ENCODE results near the gene KRT79. TPM values are rescaled to one million over a fixed set of nuclear protein-coding genes. Genes with fewer than 3 reads are reported as not detected.
"Not testable (repeated sequence)": the region's sequence is repeated elsewhere in the genome, so short reads cannot be mapped to it uniquely, and the experiment has no call there.

Gene KRT79
- total RNA-seq, 1 experiment from 2014 or later: not detected

DNA sequence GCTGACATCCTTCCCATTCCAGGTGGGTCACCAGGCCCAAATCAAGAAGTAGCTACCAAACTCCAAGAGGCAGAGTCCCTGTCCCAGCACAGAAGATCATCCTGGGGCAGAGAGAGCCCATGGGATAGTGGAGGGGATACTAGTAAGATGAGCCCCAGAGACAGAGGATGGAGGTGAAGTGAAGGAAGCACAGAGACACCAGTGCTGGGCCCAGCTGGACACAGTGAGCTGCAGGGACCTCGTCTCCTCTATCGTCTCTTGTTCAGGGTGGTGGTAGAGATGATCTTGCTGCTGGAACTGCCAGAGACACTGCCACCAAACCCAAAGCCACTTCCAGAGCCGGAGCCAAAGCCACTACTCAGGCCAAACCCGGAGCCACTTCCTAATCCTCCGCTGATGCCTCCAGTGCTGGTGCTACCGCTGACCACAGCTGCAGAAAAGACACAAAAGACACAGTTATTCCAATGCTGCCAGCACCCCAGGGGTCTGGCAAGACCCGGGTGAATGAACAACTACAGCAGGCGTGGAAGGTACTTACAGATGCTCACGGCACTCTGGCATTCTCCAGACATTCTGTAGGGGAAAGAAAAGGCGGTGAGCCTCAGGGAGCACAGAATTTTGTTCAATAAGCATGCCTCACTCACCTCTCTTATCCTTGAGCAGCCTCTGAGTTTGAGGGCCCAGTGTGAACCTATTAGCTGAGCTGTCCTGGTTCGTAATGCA lies 27.1 kb downstream of the KRT79 start:
- no peak for DNase-seq (ENCODE audit: low spot score)

DNA sequence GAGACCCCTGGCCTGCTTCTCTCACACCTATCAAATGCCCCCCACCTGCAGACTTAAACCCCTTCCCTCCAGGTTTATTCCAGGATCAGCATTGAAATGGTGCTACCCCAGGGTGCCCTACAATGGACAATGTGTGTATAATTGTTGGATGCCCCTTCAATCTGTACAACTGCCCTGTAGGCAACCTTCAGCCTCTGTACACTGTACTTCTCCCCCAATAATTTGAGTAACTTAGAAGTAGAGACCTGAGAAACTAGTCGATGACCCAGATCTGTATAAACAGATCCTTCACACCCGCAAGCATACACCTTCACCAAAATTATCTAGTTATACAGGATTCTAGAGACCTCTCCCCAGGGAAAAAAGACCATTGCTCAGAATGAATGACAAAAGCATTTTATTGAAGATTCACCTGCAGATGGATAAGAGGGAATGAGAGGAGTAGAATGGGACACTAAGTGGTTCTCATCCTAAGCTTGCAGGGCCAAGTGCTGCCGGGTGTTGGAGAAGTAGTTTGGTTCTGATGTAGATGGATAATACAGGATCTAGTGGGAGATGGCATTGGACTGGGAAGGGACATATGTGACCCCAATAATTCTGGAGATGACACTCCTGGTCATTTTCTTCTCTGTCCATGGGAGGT lies 27.8 kb downstream of the KRT79 start:
- DNase-seq (ENCODE audit: low spot score): no peak

DNA sequence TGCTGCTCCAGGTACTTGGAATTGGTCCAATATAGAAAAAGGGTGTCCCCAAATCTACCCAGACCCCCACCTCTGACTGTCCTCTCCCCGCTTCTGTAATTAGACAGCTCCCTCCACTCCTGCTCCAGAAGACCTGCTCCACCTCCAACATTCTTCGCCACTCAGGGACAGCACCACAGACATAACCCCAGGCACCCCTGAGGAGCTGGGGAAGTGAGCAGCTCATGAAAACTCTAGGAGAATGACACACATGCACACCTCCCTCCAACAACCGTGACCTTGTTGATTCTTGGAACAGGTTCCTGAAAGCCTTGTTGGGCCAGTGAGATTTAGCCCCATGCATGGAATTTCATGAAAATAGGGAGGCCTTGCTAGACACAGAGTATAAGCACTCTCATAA lies 28.4 kb downstream of the KRT79 start:
- DNase-seq (ENCODE audit: low spot score): no peak

DNA sequence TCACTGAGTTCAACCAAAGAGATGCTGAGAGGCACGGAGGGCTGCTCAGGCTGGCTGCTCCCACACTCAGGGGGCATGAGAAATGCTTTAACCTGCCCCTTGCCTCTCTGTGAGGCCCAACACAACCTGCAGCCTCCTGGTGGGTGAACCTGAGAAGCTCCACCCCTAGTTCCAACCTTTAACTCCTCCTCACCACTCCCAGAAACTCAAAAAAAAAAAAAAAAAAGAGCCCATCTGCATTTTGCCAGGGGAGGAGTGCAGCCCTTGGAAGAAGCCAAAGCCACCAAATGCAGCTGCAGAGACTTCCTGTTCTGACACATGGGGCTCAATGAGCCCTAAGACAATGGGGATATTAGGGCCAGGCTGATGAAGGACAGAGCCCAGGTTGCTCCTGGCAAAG lies 29.1 kb downstream of the KRT79 start:
- no peak for DNase-seq (ENCODE audit: low spot score)

DNA sequence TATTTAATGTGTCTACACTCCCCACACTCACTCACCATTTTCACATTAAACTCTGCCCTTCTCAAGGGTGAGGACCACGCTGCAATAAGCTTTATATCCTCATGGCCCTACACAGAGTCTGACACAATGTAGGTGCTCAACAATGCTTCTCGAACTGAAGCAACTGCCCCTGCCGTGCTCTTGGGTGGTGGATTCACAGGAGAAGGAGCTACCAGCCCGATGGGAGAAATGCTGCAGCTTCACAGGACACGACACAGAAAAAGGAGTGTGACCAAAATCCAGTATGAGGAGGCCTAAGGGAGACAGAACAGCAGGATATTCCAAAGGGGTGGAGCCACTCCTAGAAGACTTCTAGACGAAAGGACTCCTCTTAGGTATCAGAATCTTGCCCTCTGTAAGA lies 31.7 kb downstream of the KRT79 start:
- DNase-seq (ENCODE audit: low spot score): no peak

DNA sequence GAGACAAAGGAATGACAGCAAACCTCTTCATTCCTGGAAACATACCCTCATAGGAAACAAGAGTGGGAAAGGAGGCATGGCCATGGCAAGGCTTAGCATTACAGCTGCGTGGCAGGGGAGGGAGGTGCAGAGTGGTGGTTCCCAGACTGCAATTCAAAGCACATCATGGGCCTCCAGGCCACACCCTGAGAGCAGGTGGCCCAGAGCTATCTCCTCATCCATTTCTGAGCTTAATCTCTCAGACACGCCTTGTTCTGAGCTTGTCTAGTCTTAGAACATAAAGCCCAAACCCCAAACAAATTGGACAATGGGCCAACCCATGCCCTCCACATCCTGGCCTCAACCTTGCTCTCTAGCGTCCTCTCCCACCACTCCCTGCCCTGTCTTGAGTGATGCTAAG lies 32.3 kb downstream of the KRT79 start:
- no peak for DNase-seq (ENCODE audit: low spot score)

DNA sequence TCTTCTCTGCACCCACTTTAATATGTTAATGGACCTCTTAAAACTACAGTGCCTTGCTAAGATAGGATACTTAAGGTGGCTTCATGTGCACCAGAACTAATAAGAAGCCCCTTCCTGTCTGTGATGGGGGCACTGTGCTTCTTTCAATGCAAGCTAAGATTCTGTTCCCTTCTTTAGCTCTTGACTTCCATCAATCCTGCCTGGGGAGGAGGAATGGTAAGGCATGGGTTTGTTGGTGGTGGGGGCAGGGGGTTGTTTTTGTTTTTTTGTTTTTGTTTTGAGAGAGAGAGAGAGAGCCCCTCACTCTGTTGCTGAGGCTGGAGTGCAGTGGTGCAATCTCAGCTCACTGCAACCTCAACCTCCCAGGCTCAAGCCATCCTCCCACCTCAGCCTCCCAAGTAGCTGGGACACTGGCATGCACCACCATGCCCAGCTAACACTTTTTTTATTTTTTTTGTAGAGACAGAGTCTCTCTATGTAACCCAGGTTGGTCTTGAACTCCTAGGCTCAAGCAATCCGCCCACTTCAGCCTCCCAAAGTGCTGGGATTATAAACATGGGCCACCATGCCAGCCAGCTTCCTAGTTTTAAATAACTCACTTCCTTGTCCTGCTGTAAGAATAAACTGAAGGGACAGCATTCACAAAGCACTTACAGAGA lies 33.7 kb downstream of the KRT79 start:
- no peak for DNase-seq (ENCODE audit: low spot score)

DNA sequence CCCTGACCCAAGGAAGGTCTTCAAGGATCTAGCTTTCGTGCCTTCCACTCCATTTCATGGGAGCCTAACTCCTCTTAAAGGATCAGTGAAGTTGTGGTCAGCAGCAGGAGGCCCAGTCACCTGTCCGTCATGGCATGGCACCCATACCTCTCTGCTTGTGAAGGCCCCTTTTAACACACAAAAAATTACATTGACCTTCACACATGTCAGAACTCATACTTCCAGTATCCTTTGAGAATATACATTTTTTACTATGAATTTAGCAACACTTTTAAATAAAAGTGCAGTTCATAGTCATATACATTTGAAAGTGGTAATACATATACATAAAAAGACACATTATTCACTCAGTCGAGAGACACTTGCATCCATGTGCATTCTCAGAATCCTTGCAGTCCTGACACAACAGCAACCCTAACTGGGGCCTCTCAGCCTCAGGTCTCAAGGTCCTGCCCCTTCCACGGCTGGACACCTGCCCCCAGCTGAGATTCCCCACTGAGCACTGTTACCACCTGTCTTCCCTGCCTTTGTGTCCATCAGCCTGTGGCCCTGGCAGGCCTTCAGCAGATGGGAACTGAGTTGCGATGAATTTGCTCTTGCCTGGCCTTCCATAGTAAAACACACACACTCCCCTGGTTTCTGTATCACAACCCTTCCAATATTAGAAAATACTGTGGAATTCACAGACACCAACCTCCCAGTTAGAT lies 34.5 kb downstream of the KRT79 start:
- DNase-seq (ENCODE audit: low spot score): no peak

DNA sequence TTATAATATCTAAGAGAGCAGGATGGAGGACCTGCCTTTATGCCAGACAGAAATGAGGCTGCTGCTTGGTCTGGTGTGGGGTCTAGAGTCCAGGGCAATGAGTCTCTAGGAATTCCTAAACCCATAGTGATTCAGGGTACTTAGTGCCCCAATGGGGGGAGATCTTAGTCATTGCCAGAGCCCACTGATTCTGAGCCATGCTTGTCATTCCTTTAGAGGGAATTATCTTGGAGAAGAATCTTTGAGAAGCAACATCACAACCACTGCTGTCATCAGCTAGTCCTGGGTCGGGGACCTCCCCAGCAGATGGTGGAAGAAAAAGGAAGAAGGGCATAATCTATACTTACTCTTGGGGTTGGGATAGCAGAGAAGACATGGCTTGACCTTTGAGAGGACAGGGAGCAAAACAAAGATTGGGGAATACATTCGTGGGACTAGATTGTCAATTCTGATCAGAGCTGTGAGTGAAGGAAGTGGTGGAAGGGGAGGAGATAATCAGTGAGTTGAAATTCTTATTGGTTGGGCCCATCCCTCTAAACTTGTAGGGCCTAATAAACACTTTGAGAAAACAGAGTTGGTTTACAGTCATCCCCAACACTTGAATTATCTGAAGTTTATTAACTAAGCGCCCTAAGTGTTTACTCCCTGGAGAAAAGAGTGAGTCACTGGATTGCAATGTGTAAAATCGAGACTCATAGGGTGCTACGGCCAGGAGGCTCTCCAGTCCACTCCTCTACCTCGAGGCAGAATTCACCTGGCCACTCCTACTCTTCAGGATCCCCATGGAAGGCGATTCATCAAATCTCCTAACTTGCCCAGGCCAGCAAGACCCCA lies 35.2 kb downstream of the KRT79 start:
- no peak for DNase-seq (ENCODE audit: low spot score)

DNA sequence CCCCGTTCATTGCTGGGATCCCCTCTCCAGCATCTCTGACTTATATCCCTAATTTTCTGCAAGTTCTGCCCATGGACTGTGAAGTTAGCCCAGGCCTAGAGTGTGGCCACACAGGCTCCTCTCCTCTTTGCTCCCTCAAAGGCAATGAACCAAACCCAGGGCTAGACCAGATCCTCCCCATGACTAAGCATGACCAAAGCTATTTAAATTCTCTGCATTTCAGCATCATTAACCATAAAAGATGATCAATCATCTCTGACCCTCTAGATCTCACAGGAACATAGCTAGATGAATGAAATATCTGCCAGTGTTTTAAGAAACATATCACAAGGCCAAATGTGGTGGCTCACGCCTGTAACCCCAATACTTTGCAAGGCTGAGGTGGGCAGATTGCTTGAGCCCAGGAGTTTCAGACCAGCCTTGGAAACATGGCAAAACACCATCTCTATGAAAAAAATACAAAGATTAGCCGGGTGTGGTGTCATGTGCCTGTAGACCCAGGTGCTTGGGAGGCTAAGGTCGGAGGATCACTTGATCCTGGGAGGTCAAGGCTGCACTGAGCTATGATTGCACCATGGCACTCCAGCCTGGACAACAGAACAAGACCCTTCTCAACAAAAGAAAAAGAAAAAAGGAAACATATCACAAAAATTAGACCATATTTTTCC lies 36.0 kb downstream of the KRT79 start:
- no peak for DNase-seq (ENCODE audit: low spot score)

DNA sequence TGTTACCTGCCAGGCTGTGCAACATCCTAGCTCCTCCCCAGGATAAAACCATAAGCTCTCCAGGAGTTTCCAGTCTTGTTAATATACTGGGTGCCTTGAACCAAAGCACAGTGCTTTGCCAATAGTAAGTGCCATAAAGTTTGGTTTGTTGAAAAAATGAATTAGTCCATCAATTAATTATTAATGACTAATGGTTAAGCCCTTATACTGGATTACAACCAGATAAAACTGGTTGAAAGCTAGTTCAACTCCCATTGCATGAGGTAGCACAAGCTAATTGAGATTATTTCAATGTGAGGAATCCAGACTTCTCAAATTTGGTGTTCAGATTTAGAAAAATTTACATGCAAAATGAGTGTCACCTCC lies 36.6 kb downstream of the KRT79 start:
- no peak for DNase-seq (ENCODE audit: low spot score)

DNA sequence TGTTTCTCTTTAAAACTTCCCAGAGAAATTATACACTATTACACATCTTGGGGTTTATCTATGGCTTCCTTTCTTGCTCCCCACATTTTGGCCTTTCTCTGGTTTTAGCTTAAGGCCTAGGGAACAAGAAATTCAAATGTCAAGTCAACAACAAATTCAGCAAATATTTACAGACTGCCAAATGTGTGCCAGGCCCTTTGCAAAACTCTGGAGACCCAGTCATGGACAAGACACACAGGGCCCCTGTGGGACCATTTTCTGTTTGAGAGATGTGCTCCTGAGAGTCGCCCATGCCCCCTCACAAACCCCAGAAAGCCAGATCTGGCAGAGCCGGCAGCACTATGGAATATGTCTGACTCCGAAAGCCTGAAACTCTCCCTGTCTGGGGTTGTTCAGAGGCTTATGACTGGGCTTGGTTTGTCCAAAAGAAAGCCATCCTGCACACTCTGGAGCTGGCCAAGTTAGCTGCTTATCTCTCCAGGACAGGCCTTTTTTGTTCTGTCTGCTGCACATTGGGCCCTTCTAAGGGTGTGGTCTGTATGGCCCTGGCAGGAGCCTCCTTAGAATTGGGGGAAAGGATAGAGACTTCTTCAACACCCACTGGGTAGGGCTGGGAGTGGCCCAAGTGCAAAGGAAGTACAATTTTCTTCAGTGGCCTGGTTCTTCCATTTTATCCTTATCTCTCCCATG lies 37.1 kb downstream of the KRT79 start:
- no peak for DNase-seq (ENCODE audit: low spot score)

DNA sequence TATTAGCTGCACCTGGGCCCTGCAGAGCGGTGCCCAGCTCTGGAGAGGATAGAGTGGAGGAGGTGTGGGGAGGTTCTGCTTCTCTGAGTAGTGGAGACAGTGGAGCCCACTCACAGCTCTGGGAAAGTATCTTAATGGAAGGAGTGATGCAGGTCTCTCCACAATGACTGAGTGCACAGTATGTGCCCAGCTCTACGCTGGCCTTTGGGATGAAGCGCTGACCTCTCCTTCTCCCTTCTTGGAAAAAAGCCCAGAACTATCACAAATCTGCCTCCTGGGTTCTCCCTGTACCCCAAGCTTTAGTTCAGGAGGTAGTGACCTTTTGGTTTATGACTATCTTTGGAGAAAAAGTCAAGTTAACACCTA lies 37.7 kb downstream of the KRT79 start:
- no peak for DNase-seq (ENCODE audit: low spot score)

DNA sequence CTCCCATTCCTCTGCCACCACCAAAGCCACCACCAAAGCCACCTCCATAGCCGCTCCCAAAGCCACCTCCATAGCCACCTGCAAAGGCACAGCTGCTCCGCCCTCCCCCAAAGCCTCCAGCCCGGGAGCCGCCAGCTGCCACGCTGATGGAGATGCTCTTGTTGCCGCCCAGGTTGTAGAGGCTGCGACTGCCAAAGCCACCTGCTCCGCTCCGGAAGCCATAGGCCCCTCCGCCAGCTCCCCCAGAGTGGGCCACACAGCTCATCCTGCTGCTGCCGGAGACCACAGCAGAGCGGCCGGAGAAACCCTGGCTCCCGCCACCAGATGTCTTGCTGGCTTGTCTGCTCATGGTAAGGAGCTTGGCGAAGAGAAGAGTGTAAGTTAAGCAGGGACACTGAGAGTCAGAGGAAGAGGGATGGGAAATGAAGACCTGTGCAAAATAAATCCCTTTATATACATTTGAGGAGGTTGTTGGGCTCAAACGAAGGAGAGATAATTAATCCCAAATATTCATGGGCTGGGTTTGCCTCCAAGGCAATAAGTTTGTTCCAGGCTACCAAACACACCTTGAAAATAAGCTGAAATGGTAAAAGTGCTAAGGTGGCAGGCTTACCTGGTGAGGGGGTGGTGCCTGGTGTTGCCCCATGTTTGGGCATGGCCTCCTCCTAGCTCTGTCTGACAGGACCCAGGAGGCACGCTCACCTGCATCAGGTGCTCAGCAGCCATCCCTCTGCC lies 38.2 kb downstream of the KRT79 start, which contains the start of gene KRT3:
Gene KRT3, minus strand, starts transcription at position 424 of the 735 bp plus-strand sequence. Its CDS starts 75 bp downstream, at position 349.
- no peak for DNase-seq (ENCODE audit: low spot score)

DNA sequence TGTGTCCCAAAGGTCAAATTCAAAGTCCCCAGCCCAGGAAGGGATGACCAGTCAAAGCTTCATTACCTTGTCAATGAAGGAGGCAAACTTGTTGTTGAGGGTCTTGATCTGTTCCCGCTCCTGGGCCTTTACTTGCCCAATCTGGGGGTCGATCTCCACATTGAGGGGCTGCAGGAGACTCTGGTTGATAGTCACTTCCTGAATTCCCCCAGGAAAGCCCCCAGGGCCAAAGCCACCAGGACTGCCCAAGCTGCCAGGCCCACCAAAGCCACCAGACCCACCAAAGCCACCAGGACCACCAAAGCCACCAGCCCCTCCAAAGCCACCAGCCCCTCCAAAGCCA lies 38.8 kb downstream of the KRT79 start:
- not testable (repeated sequence) for DNase-seq (ENCODE audit: low spot score)

DNA sequence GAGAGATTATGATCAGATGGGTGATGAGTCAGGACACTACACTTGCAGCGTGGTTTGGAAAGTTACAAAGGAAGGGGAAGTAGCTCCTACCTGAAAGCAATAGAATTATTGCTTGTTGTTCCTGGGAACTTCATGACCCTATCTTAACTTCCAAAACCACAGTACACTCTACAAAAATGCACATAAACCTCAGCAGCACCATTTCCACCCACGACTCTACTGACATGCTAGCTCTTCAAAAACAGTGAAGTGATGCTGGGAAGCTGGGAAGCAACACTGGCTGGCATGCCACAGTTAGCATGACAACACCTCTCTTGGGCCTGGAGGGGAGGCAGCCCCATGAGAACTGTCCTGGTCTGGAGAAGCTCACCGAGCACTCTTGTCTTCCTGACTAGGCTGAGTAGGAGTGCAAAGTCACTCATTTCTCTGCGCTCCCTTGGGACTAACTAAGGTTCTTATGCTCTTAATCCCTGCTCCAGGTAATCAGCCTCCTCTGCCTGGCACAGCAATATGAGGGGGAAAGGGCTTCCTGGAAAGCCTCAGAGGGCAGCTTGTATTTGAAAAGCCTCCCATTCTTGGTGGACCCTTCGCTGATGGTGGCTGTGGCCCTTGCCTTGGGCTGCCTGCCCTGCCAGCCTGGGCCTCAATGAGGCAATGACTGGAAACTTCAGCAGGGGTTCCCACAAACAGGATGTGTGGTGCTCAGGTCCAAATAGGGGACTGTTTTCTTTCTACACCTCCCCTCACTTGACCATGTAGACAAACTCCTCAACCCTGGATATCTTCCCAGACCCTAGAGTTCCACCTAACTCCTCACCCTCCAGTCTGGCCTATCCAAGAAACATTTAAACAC lies 39.4 kb downstream of the KRT79 start:
- DNase-seq (ENCODE audit: low spot score): no peak

DNA sequence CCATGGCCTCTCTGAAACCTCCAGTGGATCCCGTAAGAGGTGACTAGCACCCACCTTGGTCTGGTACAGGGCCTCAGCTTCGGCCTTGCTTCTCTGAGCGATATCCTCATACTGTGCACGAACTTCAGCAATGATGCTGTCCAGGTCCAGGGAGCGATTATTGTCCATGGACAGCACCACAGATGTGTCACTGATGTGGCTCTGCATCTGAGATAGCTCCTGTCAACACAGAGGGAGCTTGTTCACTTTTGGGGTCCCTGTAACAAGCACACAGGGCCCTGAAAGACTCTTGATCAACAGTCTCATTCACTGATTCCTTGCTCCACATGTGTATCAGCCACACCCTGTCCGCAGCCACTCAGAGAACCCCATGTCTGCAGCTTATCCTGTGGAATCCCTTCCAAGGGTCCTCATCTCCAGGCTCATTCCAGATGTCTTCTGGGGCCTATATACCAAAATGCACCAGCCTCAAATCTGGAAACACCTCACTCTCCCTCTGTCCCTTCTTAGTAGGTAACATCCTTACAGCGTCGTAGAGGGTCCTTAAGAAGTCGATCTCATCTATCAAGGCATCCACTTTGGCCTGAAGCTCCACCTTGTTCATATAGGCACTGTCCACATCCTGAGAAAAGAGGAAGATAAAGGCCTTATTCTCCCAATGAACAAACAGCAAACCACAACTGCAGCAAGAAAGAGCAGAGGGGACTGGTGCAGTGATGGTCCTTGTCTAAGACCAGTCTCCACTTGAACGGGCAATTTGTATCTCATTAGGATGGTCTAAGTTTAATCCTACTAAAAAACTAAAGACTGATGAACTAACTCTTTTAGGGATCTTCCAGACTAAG lies 41.7 kb downstream of the KRT79 start:
- no peak for DNase-seq (ENCODE audit: low spot score)
